ENCODE data around the gene CRB3. TPM values are rescaled to one million over a fixed set of nuclear protein-coding genes. Genes with fewer than 3 reads are reported as not detected.

CRB3 gene
- total and polyA plus RNA-seq, 4 donors = 19.2 to 38.7 (median 28.9) TPM

DNA sequence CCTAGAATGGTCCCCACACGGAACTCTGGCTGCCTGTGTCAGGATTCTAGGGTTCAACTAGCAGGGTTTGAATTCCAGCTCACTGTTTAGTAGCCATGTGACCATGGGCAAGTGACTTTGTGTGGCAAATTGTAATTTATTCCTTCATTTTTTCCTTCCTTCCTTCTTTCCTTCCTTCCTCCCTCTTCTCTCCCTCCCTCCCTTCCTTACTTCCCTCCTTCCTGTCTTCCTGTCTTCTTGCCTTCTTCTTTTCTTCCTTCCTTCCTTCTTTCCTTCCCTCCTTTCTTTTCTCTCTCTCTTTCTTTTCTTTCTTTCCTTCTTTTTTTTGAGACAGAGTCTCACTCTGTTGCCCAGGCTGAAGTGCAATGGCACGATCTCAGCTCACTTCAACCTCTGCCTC is 26.1 kb downstream of the CRB3 start:
- no peaks in the 10 kb centered on the region for H3K27me3 ChIP-seq (ENCODE audit: control insufficient read depth in 4 of 4, insufficient read depth in 4 of 4, low read length in 3 of 4)
- peaks cover 0 to 11% (median 6%) of the 10 kb centered on the region in 4 donors for H3K9me3 ChIP-seq (ENCODE audit: control insufficient read depth in 4 of 4, low read length in 3 of 4)
- H3K36me3 ChIP-seq (ENCODE audit: control insufficient read depth in 4 of 4, insufficient read depth in 3 of 4, low read depth in 1 of 4, low read length in 3 of 4) = no peaks in the 10 kb centered on the region
- no peak overlapping the region for H3K9ac ChIP-seq (ENCODE audit: low read depth in 1 of 2, low read length in 2 of 2)
- H3K4me3 ChIP-seq (ENCODE audit: low read depth in 1 of 3, low read length in 3 of 3) = no peak overlapping the region
- no peak overlapping the region for H3K27ac ChIP-seq (ENCODE audit: low read depth in 1 of 2, low read length in 2 of 2)
- no peak for DNase-seq (ENCODE audit: low spot score)
- TF ChIP-seq HNF4A (conservative IDR thresholded peaks at IDR 0.05) (no peak), RAD21 (IDR thresholded peaks at IDR 0.05) (no peak), MAX (IDR thresholded peaks at IDR 0.05) (no peak), YY1 (IDR thresholded peaks at IDR 0.05) (no peak), JUND (IDR thresholded peaks at IDR 0.05) (no peak), ATF3 (IDR thresholded peaks at IDR 0.05) (no peak), RXRA (IDR thresholded peaks at IDR 0.05) (no peak), FOXA2 (IDR thresholded peaks at IDR 0.05) (no peak), GABPA (IDR thresholded peaks at IDR 0.05 in 1 of 2, conservative IDR thresholded peaks at IDR 0.05 in 1 of 2) (no peak), FOXA1 (IDR thresholded peaks at IDR 0.05) (no peak), CTCF (IDR thresholded peaks at IDR 0.05; ENCODE audit: low read depth, low read length, missing input control) (no peak), NR2F2 (IDR thresholded peaks at IDR 0.05) (no peak), EGR1 (IDR thresholded peaks at IDR 0.05; ENCODE audit: low read depth in 2 of 2) (no peak), SP1 (IDR thresholded peaks at IDR 0.05) (no peak), HNF4G (IDR thresholded peaks at IDR 0.05) (no peak), TAF1 (conservative IDR thresholded peaks at IDR 0.05) (no peak)
- TF ChIP-seq, protein P1, sequence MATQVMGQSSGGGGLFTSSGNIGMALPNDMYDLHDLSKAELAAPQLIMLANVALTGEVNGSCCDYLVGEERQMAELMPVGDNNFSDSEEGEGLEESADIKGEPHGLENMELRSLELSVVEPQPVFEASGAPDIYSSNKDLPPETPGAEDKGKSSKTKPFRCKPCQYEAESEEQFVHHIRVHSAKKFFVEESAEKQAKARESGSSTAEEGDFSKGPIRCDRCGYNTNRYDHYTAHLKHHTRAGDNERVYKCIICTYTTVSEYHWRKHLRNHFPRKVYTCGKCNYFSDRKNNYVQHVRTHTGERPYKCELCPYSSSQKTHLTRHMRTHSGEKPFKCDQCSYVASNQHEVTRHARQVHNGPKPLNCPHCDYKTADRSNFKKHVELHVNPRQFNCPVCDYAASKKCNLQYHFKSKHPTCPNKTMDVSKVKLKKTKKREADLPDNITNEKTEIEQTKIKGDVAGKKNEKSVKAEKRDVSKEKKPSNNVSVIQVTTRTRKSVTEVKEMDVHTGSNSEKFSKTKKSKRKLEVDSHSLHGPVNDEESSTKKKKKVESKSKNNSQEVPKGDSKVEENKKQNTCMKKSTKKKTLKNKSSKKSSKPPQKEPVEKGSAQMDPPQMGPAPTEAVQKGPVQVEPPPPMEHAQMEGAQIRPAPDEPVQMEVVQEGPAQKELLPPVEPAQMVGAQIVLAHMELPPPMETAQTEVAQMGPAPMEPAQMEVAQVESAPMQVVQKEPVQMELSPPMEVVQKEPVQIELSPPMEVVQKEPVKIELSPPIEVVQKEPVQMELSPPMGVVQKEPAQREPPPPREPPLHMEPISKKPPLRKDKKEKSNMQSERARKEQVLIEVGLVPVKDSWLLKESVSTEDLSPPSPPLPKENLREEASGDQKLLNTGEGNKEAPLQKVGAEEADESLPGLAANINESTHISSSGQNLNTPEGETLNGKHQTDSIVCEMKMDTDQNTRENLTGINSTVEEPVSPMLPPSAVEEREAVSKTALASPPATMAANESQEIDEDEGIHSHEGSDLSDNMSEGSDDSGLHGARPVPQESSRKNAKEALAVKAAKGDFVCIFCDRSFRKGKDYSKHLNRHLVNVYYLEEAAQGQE (IDR thresholded peaks at IDR 0.05) = no peak
- TF ChIP-seq, protein P2, sequence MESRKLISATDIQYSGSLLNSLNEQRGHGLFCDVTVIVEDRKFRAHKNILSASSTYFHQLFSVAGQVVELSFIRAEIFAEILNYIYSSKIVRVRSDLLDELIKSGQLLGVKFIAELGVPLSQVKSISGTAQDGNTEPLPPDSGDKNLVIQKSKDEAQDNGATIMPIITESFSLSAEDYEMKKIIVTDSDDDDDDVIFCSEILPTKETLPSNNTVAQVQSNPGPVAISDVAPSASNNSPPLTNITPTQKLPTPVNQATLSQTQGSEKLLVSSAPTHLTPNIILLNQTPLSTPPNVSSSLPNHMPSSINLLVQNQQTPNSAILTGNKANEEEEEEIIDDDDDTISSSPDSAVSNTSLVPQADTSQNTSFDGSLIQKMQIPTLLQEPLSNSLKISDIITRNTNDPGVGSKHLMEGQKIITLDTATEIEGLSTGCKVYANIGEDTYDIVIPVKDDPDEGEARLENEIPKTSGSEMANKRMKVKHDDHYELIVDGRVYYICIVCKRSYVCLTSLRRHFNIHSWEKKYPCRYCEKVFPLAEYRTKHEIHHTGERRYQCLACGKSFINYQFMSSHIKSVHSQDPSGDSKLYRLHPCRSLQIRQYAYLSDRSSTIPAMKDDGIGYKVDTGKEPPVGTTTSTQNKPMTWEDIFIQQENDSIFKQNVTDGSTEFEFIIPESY (IDR thresholded peaks at IDR 0.05) = no peak
- H3K4me1 ChIP-seq (ENCODE audit: control insufficient read depth in 4 of 4, insufficient read depth in 4 of 4, low read length in 3 of 4) = no peaks in the 10 kb centered on the region
- 65% methylated on average over 2 of the region's 2 CpGs for WGBS

All from liver (tissue), 9 donors.